Dermis microvascular lymphatic vessel endothelial cell (primary cell): ENCODE measurements around the gene LYG1. TPM values are rescaled to one million over a fixed set of nuclear protein-coding genes. Genes with fewer than 3 reads are reported as not detected.

Source experiments
- DNase-seq, 2 donors: peaks; one replicate each; pipeline versions ENCODE4 v3.0.0 to v3.0.0-alpha.2; 2010; ENCODE audit warnings: low read depth in 2 of 2
- total RNA-seq: library from RNA; depleted of rRNA; stranded (reverse); fragments of >200 nt; gene quantifications from 2 replicates; pipeline ENCODE4 v1.2.1, GENCODE V29; 2014

Gene LYG1
- total RNA-seq, 1 donor from 2014 or later, result 0.13 TPM

GRCh38 chr2:99275882-99276281, 25.1 kb downstream of the LYG1 start:
- no peak for DNase-seq

- no peak for DNase-seq
These were observed 39.8 kb downstream of the LYG1 start for GRCh38 chr2:99261242-99261641.

GRCh38 chr2:99260184-99260583, 40.8 kb downstream of the LYG1 start:
- DNase-seq, result no peak

GRCh38 chr2:99259465-99259864, 41.5 kb downstream of the LYG1 start:
- no peak for DNase-seq

GRCh38 chr2:99256677-99257076, 44.3 kb downstream of the LYG1 start:
- no peak for DNase-seq

- no peak for DNase-seq
These were observed 45.3 kb downstream of the LYG1 start, which contains the start of gene LYG2 for GRCh38 chr2:99255491-99256318. Gene LYG2, minus strand, starts transcription at chr2:99255666. Its CDS starts 1,406 bp downstream, at chr2:99254260.

- no peak for DNase-seq
These were observed 51.0 kb downstream of the LYG1 start for GRCh38 chr2:99249951-99250350.

- no peak for DNase-seq
These were observed 58.8 kb downstream of the LYG1 start for GRCh38 chr2:99242151-99242550.

GRCh38 chr2:99240431-99240830, 60.6 kb downstream of the LYG1 start:
- DNase-seq, result no peak

GRCh38 chr2:99238599-99238998, 62.4 kb downstream of the LYG1 start:
- no peak for DNase-seq

Other genes starting within 250 kb of the LYG1 start
- 0.13 TPM in 2 replicates for gene C2orf15, start 159.5 kb downstream of the LYG1 start, total RNA-seq
- gene TSGA10, start 146.3 kb downstream of the LYG1 start, total RNA-seq, result 1.3 and 1.7 TPM in 2 replicates
- 3.1 and 5.3 TPM in 2 replicates for gene LIPT1, start 146.2 kb downstream of the LYG1 start, total RNA-seq
- gene MITD1, start 120.1 kb downstream of the LYG1 start, total RNA-seq, result 12.3 and 14.2 TPM in 2 replicates
- 27.2 and 32.1 TPM in 2 replicates for gene MRPL30, start 120.0 kb downstream of the LYG1 start, total RNA-seq
- not detected in 2 replicates for gene LYG2, start 45.5 kb downstream of the LYG1 start, total RNA-seq
- gene TXNDC9, start 35.1 kb upstream of the LYG1 start, total RNA-seq, result 62.3 and 65.5 TPM in 2 replicates
- gene EIF5B, start 36.2 kb upstream of the LYG1 start, total RNA-seq, result 16.7 and 22.6 TPM in 2 replicates
- 25.0 and 31.1 TPM in 2 replicates for gene REV1, start 188.8 kb upstream of the LYG1 start, total RNA-seq